Measurements from ENCODE around the gene IFITM1. TPM values are rescaled to one million over a fixed set of nuclear protein-coding genes. Genes with fewer than 3 reads are reported as not detected.

The IFITM1 gene
- total and polyA plus RNA-seq, 2 of the 8 experiments (the other 6 are each of a cell fraction or from before 2014, with no cell fraction given), result 394 to 1,464 TPM

- TF ChIP-seq TAF7 (optimal IDR thresholded peaks at IDR 0.05; ENCODE audit: borderline replicate concordance, low read depth, low read length) (no peak), TAF1 (IDR thresholded peaks at IDR 0.05; ENCODE audit: low read depth, low read length) (no peak), POU5F1 (IDR thresholded peaks at IDR 0.05; ENCODE audit: low read depth, low read length) (no peak), NRF1 (IDR thresholded peaks at IDR 0.05; ENCODE audit: low read depth, low read length) (no peak), JUND (IDR thresholded peaks at IDR 0.05; ENCODE audit: low read length) (no peak), EGR1 (IDR thresholded peaks at IDR 0.05; ENCODE audit: borderline replicate concordance, low read depth, low read length) (no peak), EP300 (IDR thresholded peaks at IDR 0.05; ENCODE audit: borderline replicate concordance in 1 of 2, low read depth in 2 of 2, low read length in 2 of 2) (no peak)
Measured at GRCh38 chr11:335779-336658, 22.2 kb downstream of the IFITM1 start (continued).
